Skin epidermis (tissue), 12 donors: Measurements from ENCODE around the gene SETBP1.

ENCODE experiments used
- H3K27ac ChIP-seq, 21 experiments: fragments of 200-600 bp; sonication (generic) in 11 of 21; one replicate each; pipeline ENCODE4 v1.5.0; 2020; ENCODE audit warnings: mild to moderate bottlenecking in 3 of 21, inconsistent platforms in 2 of 21, moderate library complexity in 2 of 21
- H3K4me3 ChIP-seq, 7 experiments: fragments of 200-600 bp; sonication (generic) in 2 of 7; one replicate each; pipeline ENCODE4 v1.5.0; 2020; ENCODE audit warnings: inconsistent platforms in 2 of 7, mild to moderate bottlenecking in 2 of 7, moderate library complexity in 1 of 7

The SETBP1 gene

DNA sequence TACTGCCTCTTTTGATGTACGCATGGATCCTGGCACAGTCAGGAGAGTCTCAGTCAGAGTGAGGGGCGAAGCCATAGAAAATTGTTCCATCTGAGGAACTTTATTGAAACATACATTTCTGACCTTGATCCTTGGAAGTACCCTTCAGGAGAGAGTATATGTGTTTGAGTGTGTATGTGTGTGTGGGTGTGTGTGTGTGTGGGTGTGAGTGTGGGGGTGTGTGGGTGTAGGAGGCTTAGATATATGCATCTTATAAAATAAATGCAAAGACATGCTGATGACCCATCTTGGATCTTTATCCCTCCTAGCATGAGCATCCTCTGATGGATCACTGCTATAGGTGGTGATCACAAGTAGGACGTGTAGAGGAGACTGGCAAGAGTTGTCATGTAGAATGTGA, 93.5 kb downstream of the SETBP1 start:
- no peak overlapping the region for H3K27ac ChIP-seq

DNA sequence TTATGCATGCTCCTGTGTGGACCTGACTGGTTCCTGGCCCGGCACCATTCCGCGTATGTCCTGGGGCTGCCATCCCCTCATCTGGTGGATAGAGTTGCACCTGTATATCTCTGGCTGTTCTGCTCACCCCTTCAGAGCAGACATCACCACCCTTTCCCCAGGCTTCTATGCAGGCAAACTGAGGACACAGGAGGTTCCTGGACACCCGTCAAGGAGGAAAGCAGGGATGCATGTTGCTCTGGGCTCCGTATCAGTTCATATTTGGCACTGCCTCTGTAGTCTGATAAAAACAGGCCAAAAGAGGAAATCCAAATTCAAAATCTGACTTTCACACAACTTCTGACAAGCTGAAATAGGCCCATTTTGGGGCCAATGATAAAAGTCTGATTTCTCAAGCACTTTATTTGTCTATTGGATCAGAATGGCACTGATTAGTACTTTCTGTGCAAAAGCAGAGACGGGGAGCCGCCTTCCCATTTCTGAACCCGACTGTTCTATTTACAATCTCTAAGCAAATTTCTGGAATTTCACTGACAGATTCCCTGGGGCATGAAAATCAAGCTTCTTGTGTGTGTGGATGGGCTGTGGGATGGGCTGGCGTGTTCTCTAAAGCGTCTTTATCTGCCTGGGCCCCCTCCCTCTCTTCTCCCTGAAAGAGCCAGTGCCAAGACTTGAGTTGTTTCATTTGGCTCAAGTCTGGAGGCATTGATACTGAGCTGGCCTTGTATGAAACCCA, 96.9 kb downstream of the SETBP1 start:
- Histone ChIP-seq H3K27ac (peak overlapping the region in 3 of 21 experiments; percentile 24 to 48 (median 34)), H3K4me3 (no peak overlapping the region)

More for the DNA sequence above, 93.5 kb downstream of the SETBP1 start:
- H3K4me3 ChIP-seq = no peak overlapping the region

DNA sequence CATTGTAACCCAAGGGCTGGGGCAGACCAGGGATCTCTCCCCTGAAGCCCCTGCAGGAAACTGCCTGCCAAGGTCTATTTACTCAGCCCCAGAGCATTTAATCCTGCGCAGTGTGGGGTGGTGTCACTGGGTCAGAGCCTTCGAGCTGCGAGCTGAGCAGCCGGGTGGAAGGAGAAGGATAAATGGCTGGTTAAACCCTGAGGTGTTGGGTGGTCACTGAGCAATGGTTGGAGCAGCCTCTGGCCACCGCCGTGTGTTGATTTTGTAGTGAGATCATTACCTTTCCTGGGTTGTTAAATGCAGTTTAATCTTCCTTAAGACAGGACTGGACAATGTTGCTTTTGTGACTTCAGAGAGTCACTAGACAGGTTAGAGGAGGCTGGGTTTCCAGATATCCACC, 98.1 kb downstream of the SETBP1 start:
- H3K4me3 ChIP-seq = no peak overlapping the region
- H3K27ac ChIP-seq = peak overlapping the region in 3 of 21 experiments; percentile 13 to 48 (median 24)

DNA sequence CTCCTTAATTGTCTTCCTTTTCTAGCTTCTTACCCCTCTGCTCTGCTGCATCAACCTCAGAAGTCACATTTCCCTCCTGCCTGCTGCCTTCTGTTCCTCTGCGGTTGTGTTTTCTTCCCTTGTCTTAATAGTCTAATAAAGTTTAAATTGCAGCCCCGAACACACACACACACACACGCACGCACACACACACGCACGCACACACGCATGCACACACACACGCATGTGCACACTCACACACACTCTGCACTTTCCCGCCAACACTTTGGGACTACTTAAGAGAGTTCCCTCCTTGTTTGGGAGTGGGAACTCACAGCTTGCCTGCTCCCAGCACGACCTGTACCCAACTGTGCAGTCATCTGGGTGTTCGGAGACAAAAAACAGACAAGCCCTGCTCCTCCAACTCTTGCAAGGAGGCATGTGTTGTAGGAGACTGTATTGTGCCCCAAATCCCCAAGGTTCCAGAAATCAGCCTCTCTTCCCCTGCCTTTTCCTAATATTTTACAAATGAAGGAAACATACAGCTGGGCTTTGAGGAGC, 99.1 kb downstream of the SETBP1 start:
- peak overlapping the region in 1 of 21 experiments; percentile 5 for H3K27ac ChIP-seq

DNA sequence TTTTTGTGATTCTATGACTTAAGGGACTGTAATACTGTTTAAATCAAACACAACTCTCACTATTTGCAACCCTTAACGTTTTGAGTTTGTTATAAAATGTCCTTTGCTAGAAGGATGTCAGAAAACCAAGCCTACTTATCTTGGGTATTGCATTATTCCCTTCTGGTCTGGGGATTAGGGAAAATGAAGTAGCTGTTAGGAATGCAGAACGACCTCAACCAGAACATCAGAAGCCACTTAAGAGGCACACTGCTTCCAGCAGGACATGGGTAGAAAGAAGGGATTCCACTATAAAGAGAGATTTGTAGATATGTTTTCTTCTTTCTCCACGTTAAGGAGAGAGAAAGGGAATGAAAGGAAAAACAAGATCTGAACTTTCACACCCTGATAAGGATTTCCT, 101.2 kb downstream of the SETBP1 start:
- Histone ChIP-seq H3K27ac (no peak overlapping the region), H3K4me3 (no peak overlapping the region)

More for the DNA sequence above, 99.1 kb downstream of the SETBP1 start:
- no peak overlapping the region for H3K4me3 ChIP-seq

GRCh38 chr18:44782617-44783016, 101.9 kb downstream of the SETBP1 start:
- Histone ChIP-seq H3K4me3 (no peak overlapping the region), H3K27ac (no peak overlapping the region)

- Histone ChIP-seq H3K27ac (no peak overlapping the region), H3K4me3 (no peak overlapping the region)
Measured at GRCh38 chr18:44783371-44783770, 102.7 kb downstream of the SETBP1 start.

GRCh38 chr18:44786257-44786656, 105.6 kb downstream of the SETBP1 start:
- Histone ChIP-seq H3K4me3 (no peak overlapping the region), H3K27ac (peak overlapping the region in 1 of 21 experiments; percentile 22)

- peak overlapping the region in 1 of 21 experiments; percentile 22 for H3K27ac ChIP-seq
Measured at GRCh38 chr18:44786688-44787087, 106.0 kb downstream of the SETBP1 start.

GRCh38 chr18:44788334-44788733, 107.6 kb downstream of the SETBP1 start:
- Histone ChIP-seq H3K27ac (no peak overlapping the region), H3K4me3 (no peak overlapping the region)

More at GRCh38 chr18:44786688-44787087, 106.0 kb downstream of the SETBP1 start:
- H3K4me3 ChIP-seq = no peak overlapping the region

GRCh38 chr18:44789710-44790109, 109.0 kb downstream of the SETBP1 start:
- Histone ChIP-seq H3K4me3 (no peak overlapping the region), H3K27ac (peak overlapping the region in 4 of 21 experiments; percentile 17 to 53 (median 34))

GRCh38 chr18:44790860-44791259, 110.2 kb downstream of the SETBP1 start:
- H3K27ac ChIP-seq = peak overlapping the region in 2 of 21 experiments; percentile 51 to 53
- H3K4me3 ChIP-seq = no peak overlapping the region

GRCh38 chr18:44791520-44791919, 110.8 kb downstream of the SETBP1 start:
- peak overlapping the region in 2 of 21 experiments; percentile 51 to 76 for H3K27ac ChIP-seq
- no peak overlapping the region for H3K4me3 ChIP-seq

DNA sequence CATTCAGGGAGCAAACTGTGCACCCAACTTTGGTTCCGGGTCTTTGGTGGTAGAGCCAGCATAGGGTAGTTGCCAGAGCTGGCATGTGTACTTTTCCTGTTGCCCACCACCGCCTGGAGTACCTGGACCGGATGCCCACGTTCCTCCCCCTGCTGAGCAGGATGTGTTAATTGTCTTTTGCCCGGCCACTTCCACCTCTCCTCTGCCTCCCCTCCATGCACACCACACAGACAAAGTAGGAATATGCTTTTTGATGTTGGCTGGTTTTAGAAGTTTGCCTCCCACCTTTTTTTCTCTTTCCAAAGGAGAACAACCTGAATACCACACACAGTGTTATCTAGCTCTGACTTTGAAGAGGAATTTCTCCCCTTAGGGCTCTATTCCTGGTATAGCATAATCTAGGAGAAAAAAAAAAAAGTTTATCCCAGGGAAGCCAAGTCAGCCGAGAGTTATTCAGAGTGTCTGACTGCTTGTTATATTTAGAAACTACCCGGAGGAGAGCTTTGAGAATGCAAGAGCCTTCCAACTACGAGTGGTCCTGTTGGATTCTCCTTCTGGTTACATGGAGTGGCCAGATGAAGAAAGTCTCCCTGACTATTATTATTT, 111.9 kb downstream of the SETBP1 start:
- H3K4me3 ChIP-seq = no peak overlapping the region
- H3K27ac ChIP-seq = peak overlapping the region in 4 of 21 experiments; percentile 3 to 76 (median 30)

DNA sequence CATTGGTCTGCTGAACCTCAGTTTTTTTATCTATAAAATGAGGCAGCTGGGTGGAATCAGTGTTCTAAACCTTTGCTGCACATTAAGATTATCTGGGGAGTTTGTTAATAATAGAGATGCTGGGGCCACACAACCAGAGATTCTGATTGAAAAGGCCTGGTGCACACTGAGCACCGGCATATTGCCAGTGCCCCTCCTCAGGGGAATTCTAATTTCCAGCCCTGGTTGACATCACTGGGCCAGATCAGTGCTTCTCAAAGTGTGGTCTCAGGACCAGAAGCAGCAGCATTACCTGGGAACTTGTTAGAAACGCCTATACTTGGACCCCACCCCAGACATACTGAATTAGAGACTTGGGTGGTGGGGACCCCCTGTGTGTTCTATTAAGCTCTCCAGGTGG, 112.5 kb downstream of the SETBP1 start:
- Histone ChIP-seq H3K27ac (peak overlapping the region in 1 of 21 experiments; percentile 76), H3K4me3 (no peak overlapping the region)

DNA sequence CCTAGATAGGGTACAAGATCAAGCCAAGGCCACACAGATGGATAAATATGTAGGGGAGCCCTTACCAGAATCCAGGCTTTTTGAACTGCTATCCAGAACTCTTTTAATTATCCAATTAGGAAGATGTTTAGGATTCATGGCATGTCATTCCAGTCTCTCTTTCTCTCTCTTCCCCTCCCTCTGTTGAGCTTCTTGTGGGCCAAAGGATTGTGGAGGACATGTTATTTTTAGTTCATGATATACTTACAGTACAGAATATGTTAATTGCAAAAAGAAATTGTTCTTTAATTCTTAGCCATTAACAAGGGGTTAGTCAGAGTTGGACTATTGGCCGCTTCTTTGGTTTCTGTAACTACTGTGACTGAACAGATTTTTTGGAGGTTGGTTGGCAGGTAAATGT, 113.0 kb downstream of the SETBP1 start:
- H3K27ac ChIP-seq = peak overlapping the region in 2 of 21 experiments; percentile 7 to 59
- H3K4me3 ChIP-seq = no peak overlapping the region

DNA sequence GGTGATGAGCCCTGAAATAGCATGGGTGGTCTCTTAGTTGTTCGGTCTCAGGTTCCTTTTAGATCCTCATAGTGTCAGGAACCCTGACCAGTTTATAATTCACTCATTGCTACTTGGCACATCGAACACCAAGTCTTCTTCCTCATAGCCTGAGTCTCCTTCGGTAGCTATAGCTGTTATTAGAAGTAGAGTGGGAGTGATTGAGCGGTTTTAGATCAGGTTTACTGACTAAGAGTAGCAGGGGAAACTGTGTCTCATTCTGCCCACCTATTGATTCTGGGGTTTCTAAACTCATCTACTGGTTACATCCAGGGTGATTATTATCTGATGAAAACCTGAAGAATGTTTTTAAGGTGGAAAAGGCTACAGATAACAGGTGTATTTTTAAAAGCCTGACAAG, 114.6 kb downstream of the SETBP1 start:
- no peak overlapping the region for H3K4me3 ChIP-seq
- H3K27ac ChIP-seq = no peak overlapping the region

GRCh38 chr18:44796429-44797428, 116.0 kb downstream of the SETBP1 start:
- Histone ChIP-seq H3K4me3 (no peak overlapping the region), H3K27ac (no peak overlapping the region)

DNA sequence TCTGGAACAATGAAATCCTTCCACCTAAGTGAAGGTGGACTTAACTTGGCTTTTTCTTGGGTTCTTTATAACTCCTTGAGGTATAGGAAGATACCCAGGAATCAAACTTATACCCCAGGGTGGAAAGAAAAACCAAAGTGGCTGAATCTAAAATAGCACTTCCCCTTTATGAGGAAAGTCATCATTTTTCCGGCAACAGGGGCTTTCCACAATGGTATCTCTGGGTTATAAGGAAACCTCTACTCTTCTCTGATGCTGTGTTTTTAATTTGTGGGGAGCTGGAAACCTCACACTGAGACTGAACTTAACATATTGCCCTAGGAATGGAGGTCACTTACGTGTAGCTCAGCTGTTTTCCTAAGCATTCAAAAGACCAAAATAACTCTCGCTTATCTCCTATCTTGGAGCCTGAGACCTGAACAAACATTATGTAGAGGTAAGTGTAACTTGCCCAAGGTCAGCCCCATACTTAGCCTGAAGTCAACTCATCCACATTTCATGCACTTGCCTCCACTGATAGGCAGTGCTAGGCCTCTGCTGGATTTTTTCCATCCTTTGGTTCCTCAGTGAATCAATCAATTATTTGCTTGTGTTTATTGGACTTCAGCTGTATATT, 117.9 kb downstream of the SETBP1 start:
- H3K27ac ChIP-seq = no peak overlapping the region

More for the DNA sequence above, 117.9 kb downstream of the SETBP1 start:
- no peak overlapping the region for H3K4me3 ChIP-seq
